Measurements from ENCODE around the gene BMP4.

The BMP4 gene

DNA sequence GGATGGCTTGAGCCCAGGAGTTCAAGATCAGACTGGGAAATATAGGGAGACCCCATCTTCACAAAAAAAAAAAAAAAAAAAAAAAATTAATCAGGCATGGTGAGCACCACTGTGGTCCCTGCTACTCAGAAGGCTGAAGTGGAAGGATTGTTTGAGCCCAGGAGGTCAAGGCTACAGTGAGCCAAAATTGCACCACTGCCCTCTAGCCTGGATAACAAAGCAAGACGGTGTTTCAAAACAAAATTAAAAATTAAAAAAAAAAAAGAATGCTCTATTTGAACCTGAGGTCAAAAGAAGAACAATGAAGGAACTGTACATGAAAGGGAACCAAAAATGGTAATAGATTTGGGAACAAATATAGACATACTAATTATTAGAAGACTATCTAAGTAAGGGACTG, 40.4 kb downstream of the BMP4 start:
- H3K4me3 ChIP-seq (ENCODE audit: low read depth, low read length) = no peak overlapping the region
- no peak for DNase-seq (ENCODE audit: low read depth)
- TF ChIP-seq, protein P1, sequence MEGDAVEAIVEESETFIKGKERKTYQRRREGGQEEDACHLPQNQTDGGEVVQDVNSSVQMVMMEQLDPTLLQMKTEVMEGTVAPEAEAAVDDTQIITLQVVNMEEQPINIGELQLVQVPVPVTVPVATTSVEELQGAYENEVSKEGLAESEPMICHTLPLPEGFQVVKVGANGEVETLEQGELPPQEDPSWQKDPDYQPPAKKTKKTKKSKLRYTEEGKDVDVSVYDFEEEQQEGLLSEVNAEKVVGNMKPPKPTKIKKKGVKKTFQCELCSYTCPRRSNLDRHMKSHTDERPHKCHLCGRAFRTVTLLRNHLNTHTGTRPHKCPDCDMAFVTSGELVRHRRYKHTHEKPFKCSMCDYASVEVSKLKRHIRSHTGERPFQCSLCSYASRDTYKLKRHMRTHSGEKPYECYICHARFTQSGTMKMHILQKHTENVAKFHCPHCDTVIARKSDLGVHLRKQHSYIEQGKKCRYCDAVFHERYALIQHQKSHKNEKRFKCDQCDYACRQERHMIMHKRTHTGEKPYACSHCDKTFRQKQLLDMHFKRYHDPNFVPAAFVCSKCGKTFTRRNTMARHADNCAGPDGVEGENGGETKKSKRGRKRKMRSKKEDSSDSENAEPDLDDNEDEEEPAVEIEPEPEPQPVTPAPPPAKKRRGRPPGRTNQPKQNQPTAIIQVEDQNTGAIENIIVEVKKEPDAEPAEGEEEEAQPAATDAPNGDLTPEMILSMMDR (IDR thresholded peaks at IDR 0.05; ENCODE audit: low read depth, low read length, missing control alignments) = no peak

GRCh38 chr14:53915364-53916014, 41.1 kb downstream of the BMP4 start:
- H3K4me3 ChIP-seq (ENCODE audit: low read depth, low read length) = no peak overlapping the region
- no peak for DNase-seq (ENCODE audit: low read depth)
- TF ChIP-seq, protein P1 (IDR thresholded peaks at IDR 0.05; ENCODE audit: low read depth, low read length, missing control alignments) = no peak

DNA sequence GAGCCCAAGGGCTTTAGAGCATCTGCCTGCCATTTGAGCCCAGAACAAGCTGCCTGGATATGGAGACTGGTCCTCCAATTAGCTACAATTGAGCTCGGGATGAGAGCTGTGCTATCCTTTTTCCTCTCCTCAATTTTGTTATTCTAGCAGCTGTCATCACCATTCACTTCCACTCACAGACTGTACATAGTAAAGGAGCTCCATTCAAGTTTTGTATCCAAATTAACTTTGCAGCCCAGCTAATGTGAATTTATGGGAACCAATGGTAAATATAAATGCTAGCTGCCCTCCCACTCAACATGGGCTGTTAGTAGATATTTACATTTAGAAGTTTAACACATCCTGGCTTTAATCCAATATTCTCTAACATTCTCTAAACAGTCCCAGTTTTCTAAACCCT, 44.6 kb downstream of the BMP4 start:
- TF ChIP-seq, protein P1 (IDR thresholded peaks at IDR 0.05; ENCODE audit: low read depth, low read length, missing control alignments) = no peak
- H3K4me3 ChIP-seq (ENCODE audit: low read depth, low read length) = no peak overlapping the region
- no peak for DNase-seq (ENCODE audit: low read depth)

- TF ChIP-seq, protein P1 (IDR thresholded peaks at IDR 0.05; ENCODE audit: low read depth, low read length, missing control alignments) = no peak
- no peak for DNase-seq (ENCODE audit: low read depth)
- H3K4me3 ChIP-seq (ENCODE audit: low read depth, low read length) = no peak overlapping the region
These were observed 48.2 kb downstream of the BMP4 start for GRCh38 chr14:53908416-53908815.

GRCh38 chr14:53902307-53902706, 54.3 kb downstream of the BMP4 start:
- H3K4me3 ChIP-seq (ENCODE audit: low read depth, low read length) = no peak overlapping the region
- TF ChIP-seq, protein P1 (IDR thresholded peaks at IDR 0.05; ENCODE audit: low read depth, low read length, missing control alignments) = no peak
- DNase-seq (ENCODE audit: low read depth) = no peak

- DNase-seq (ENCODE audit: low read depth) = no peak
- H3K4me3 ChIP-seq (ENCODE audit: low read depth, low read length) = no peak overlapping the region
- TF ChIP-seq, protein P1 (IDR thresholded peaks at IDR 0.05; ENCODE audit: low read depth, low read length, missing control alignments) = no peak
These were observed 56.1 kb downstream of the BMP4 start for GRCh38 chr14:53900499-53900898.
